ENCODE results near the gene DQX1. TPM values are rescaled to one million over a fixed set of nuclear protein-coding genes. Genes with fewer than 3 reads are reported as not detected.

The DQX1 gene
- total and polyA plus RNA-seq, 2 of the 4 experiments (the other 2 are of a cell fraction), result 0.07 TPM; not detected in 1

- ChIA-PET POLR2A (ENCODE audit: unreplicated experiment) (no interaction called here), CTCF (no interaction called here)
- Histone ChIP-seq H3K27me3 (ENCODE audit: control insufficient read depth, insufficient read depth, low read length) (no peaks in the 10 kb centered on the region), H3K9ac (ENCODE audit: low read depth, low read length) (no peak overlapping the region), H2BK5ac (ENCODE audit: low read depth, low read length, poor library complexity, severe bottlenecking) (no peak overlapping the region), H3K18ac (ENCODE audit: low read depth, low read length) (no peak overlapping the region), H3K56ac (ENCODE audit: extremely low read depth, insufficient read depth, low read length) (no peak overlapping the region), H3K36me3 (ENCODE audit: control insufficient read depth, insufficient read depth, low read length) (peaks cover 27% of the 10 kb centered on the region), H4K8ac (ENCODE audit: low read depth in 2 of 2, low read length in 2 of 2) (no peak overlapping the region), H2BK20ac (ENCODE audit: low read depth, low read length) (no peak overlapping the region), H3K4ac (ENCODE audit: low read depth, low read length) (no peak overlapping the region), H4K20me1 (ENCODE audit: insufficient read depth, low read length) (no peaks in the 10 kb centered on the region), H4K91ac (ENCODE audit: insufficient read depth, low read depth, low read length) (no peak overlapping the region), H3K79me1 (ENCODE audit: low read depth in 1 of 2, low read length in 2 of 2) (peaks cover 16 to 23% of the 10 kb centered on the region in 2 experiments), H3K4me2 (ENCODE audit: low read depth, low read length) (no peak overlapping the region), H3K4me1 (ENCODE audit: control insufficient read depth, insufficient read depth, low read length) (peaks cover 7% of the 10 kb centered on the region), H3K4me3 (ENCODE audit: insufficient read depth, low read depth, low read length) (no peak overlapping the region), H2AK9ac (replicated peaks; ENCODE audit: low read depth, low read length, poor library complexity) (no peak overlapping the region), H3K27ac (ENCODE audit: insufficient read depth, low read length) (no peak overlapping the region), H3K14ac (replicated peaks; ENCODE audit: low read depth, low read length) (no peak overlapping the region), H2BK120ac (ENCODE audit: low read depth, low read length) (no peak overlapping the region), H3K9me3 (ENCODE audit: control insufficient read depth, insufficient read depth, low read length) (no peaks in the 10 kb centered on the region), H2BK15ac (ENCODE audit: low read depth, low read length) (no peak overlapping the region), H2AK5ac (ENCODE audit: low read depth, low read length) (no peak overlapping the region), H3K9me1 (ENCODE audit: insufficient read depth, low read length) (peaks cover 9% of the 10 kb centered on the region), H2AFZ (replicated peaks; ENCODE audit: low read length, poor library complexity) (no peak overlapping the region), H4K5ac (ENCODE audit: low read depth, low read length) (no peak overlapping the region), H3K23ac (ENCODE audit: low read depth, low read length) (no peak overlapping the region)
- BruUV-seq (replicated peaks), result no TSS peak
- dilution Hi-C loops (cut with HindIII; ENCODE audit: low sequenced_read_pairs, unreplicated experiment), result no loop called here
- ATAC-seq (ENCODE audit: low read depth), result no peak
- in situ Hi-C loops (cut with MboI; ENCODE audit: low sequenced_read_pairs), result no loop called here
- intact Hi-C loops (cut with micrococcal nuclease), result no loop called here
- no peak for TF ChIP-seq CHD1 (IDR thresholded peaks at IDR 0.05; ENCODE audit: low read depth, low read length)
- no peak for TF ChIP-seq POLR2A (IDR thresholded peaks at IDR 0.05; ENCODE audit: low read depth, low read length)
- TF ChIP-seq SMC3 (IDR thresholded peaks at IDR 0.05; ENCODE audit: low read depth, low read length), result no peak
- TF ChIP-seq RFX5 (IDR thresholded peaks at IDR 0.05; ENCODE audit: low read depth, low read length), result no peak
- TF ChIP-seq MXI1 (IDR thresholded peaks at IDR 0.05; ENCODE audit: borderline replicate concordance, low read depth, low read length), result no peak
- TF ChIP-seq CTCF (conservative IDR thresholded peaks at IDR 0.05; ENCODE audit: low read depth, low read length), result no peak
- TF ChIP-seq, protein P1, sequence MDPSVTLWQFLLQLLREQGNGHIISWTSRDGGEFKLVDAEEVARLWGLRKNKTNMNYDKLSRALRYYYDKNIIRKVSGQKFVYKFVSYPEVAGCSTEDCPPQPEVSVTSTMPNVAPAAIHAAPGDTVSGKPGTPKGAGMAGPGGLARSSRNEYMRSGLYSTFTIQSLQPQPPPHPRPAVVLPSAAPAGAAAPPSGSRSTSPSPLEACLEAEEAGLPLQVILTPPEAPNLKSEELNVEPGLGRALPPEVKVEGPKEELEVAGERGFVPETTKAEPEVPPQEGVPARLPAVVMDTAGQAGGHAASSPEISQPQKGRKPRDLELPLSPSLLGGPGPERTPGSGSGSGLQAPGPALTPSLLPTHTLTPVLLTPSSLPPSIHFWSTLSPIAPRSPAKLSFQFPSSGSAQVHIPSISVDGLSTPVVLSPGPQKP (IDR thresholded peaks at IDR 0.05; ENCODE audit: borderline replicate concordance, low read depth, low read length), result no peak
- no peak for TF ChIP-seq BHLHE40 (IDR thresholded peaks at IDR 0.05; ENCODE audit: low read depth, low read length)
- TF ChIP-seq MAZ (IDR thresholded peaks at IDR 0.05; ENCODE audit: borderline replicate concordance, low read depth, low read length), result no peak
- TF ChIP-seq USF2 (IDR thresholded peaks at IDR 0.05; ENCODE audit: low read depth, low read length), result no peak
- no peak for TF ChIP-seq NFE2L2 (IDR thresholded peaks at IDR 0.05; ENCODE audit: low read depth, low read length)
- no peak for TF ChIP-seq CEBPB (IDR thresholded peaks at IDR 0.05; ENCODE audit: low read depth, low read length)
- no peak for TF ChIP-seq MAFK (IDR thresholded peaks at IDR 0.05; ENCODE audit: low read depth, low read length)
- no peak for TF ChIP-seq RAD21 (IDR thresholded peaks at IDR 0.05; ENCODE audit: low read length)
- TF ChIP-seq FOS (IDR thresholded peaks at IDR 0.05; ENCODE audit: low read depth, low read length), result no peak
- no peak for DNase-seq
- WGBS, 2 experiments (ENCODE audit: extremely low coverage in 2 of 2, insufficient read length in 1 of 2), result 86% methylated on average over 7 of the region's 12 CpGs; no CpG with 5 or more reads in 1 of the 2 experiments
Measured at GRCh38 chr2:74534411-74534810, 8.4 kb upstream of the DQX1 start.

Data from IMR-90 (cell line).